HL-60 (cell line): ENCODE data around the gene DNAJB1.

Source experiments
- GABPA ChIP-seq: IDR thresholded peaks from 2 replicates; pipeline ENCODE4 v1.6.1; 2012; ENCODE audit warnings: low read depth
- POLR2AphosphoS5 ChIP-seq: IDR thresholded peaks from 2 replicates; pipeline ENCODE4 v1.6.1; 2012; ENCODE audit warnings: low read depth
- SPI1 ChIP-seq: IDR thresholded peaks from 2 replicates; pipeline ENCODE4 v1.6.1; 2012; ENCODE audit warnings: low read depth, mild to moderate bottlenecking, borderline replicate concordance
- TF ChIP-seq, protein P1 (sequence below): IDR thresholded peaks from one replicate; pipeline ENCODE4 v1.5.1; 2011; ENCODE audit warnings: low read length, control low read depth, inconsistent platforms; ENCODE audit not compliant: insufficient read depth
- TF ChIP-seq, protein P2 (sequence below): IDR thresholded peaks from 2 replicates; pipeline ENCODE4 v1.6.1; 2012; ENCODE audit warnings: low read depth; ENCODE audit not compliant: insufficient replicate concordance

DNA sequence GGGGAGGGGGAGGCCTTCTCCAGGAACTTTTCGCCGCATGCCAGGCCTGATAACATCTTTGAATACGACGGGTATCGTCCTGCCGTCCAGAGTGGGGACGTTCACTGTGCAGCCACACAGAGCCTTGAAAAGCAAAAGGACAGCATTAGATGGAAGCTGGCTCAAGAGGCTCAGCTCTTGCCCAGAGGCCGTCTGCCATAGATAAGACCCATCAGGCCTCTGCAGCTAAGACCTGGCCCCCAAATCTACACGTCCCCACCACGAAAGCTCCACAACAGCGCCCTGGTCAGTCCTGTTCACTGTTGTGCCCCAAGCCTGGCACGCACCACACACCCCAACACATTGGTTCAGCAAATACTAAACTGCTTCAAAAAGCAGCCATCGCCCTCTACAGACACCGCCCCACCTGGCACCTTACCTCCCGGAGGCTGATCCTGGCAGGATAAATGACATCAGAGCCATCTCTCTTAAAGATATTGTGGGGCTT, 2.1 kb downstream of the DNAJB1 start:
- TF ChIP-seq, protein P1, sequence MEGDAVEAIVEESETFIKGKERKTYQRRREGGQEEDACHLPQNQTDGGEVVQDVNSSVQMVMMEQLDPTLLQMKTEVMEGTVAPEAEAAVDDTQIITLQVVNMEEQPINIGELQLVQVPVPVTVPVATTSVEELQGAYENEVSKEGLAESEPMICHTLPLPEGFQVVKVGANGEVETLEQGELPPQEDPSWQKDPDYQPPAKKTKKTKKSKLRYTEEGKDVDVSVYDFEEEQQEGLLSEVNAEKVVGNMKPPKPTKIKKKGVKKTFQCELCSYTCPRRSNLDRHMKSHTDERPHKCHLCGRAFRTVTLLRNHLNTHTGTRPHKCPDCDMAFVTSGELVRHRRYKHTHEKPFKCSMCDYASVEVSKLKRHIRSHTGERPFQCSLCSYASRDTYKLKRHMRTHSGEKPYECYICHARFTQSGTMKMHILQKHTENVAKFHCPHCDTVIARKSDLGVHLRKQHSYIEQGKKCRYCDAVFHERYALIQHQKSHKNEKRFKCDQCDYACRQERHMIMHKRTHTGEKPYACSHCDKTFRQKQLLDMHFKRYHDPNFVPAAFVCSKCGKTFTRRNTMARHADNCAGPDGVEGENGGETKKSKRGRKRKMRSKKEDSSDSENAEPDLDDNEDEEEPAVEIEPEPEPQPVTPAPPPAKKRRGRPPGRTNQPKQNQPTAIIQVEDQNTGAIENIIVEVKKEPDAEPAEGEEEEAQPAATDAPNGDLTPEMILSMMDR = no peak
- TF ChIP-seq, protein P2, sequence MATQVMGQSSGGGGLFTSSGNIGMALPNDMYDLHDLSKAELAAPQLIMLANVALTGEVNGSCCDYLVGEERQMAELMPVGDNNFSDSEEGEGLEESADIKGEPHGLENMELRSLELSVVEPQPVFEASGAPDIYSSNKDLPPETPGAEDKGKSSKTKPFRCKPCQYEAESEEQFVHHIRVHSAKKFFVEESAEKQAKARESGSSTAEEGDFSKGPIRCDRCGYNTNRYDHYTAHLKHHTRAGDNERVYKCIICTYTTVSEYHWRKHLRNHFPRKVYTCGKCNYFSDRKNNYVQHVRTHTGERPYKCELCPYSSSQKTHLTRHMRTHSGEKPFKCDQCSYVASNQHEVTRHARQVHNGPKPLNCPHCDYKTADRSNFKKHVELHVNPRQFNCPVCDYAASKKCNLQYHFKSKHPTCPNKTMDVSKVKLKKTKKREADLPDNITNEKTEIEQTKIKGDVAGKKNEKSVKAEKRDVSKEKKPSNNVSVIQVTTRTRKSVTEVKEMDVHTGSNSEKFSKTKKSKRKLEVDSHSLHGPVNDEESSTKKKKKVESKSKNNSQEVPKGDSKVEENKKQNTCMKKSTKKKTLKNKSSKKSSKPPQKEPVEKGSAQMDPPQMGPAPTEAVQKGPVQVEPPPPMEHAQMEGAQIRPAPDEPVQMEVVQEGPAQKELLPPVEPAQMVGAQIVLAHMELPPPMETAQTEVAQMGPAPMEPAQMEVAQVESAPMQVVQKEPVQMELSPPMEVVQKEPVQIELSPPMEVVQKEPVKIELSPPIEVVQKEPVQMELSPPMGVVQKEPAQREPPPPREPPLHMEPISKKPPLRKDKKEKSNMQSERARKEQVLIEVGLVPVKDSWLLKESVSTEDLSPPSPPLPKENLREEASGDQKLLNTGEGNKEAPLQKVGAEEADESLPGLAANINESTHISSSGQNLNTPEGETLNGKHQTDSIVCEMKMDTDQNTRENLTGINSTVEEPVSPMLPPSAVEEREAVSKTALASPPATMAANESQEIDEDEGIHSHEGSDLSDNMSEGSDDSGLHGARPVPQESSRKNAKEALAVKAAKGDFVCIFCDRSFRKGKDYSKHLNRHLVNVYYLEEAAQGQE = no peak
- TF ChIP-seq POLR2AphosphoS5 (no peak), SPI1 (no peak), GABPA (no peak)
